NT2/D1 (cell line): ENCODE data around the gene TSR3.

Source experiments
- SUZ12 ChIP-seq: IDR thresholded peaks from 2 replicates; pipeline ENCODE4 v1.6.1; 2011; ENCODE audit not compliant: insufficient read length, insufficient read depth; ENCODE audit errors: extremely low read depth
- YY1 ChIP-seq: IDR thresholded peaks from 2 replicates; pipeline ENCODE4 v1.6.1; 2011; ENCODE audit not compliant: insufficient read length, insufficient read depth
- ZNF274 ChIP-seq: IDR thresholded peaks from 2 replicates; pipeline ENCODE4 v1.6.1; 2011; ENCODE audit warnings: mild to moderate bottlenecking, low read depth, low read length

DNA sequence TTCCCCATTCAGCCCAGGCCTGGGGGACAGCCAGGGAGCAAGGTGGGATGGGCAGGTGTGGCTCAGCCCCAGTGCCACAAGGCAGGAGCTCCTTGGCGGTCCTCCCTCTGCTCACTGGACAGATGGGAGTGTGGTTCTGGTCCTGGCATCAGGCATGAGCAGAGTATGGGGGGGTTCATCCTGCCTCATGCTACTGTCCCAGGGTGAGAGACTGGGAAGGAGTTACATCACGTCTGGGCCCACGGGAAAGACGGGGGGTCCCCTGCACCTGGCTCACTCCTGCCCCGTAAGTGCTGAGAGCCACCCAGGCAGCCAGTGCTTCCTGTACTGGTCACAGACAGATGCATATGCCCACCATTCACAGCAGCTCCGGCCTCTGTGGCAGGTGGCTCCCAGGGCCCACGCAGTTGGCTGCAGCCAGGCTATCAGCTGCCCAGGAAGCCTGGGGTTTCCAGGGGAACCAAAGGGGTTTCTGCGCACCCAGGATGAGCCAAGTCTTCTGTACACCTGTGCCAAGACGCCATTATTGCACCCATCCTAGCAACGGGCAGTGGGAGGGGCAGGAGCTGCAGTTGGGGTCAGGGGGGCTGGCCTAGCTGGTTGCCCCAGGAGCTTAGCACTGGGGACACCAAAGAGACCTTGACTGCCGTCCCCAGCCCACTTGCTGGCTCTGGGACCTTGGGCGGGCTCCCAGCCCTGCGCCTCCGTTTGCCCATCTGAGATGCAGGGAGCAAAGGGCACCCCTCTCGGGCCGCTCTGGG, 16.3 kb downstream of the TSR3 start:
- TF ChIP-seq YY1, result no peak
- no peak for TF ChIP-seq ZNF274
- TF ChIP-seq SUZ12, result no peak
